Activated T-helper 9 cell treated with anti-CD3 and anti-CD28 coated beads, Interleukin-2, amount 50 U/mL, for 16 hours (primary cell): Measurements from ENCODE around the gene THG1L.

Experiments used
- DNase-seq: peaks from one replicate; pipeline ENCODE4 v3.0.0-alpha.2; 2020; ENCODE audit warnings: low read depth

The THG1L gene

DNA sequence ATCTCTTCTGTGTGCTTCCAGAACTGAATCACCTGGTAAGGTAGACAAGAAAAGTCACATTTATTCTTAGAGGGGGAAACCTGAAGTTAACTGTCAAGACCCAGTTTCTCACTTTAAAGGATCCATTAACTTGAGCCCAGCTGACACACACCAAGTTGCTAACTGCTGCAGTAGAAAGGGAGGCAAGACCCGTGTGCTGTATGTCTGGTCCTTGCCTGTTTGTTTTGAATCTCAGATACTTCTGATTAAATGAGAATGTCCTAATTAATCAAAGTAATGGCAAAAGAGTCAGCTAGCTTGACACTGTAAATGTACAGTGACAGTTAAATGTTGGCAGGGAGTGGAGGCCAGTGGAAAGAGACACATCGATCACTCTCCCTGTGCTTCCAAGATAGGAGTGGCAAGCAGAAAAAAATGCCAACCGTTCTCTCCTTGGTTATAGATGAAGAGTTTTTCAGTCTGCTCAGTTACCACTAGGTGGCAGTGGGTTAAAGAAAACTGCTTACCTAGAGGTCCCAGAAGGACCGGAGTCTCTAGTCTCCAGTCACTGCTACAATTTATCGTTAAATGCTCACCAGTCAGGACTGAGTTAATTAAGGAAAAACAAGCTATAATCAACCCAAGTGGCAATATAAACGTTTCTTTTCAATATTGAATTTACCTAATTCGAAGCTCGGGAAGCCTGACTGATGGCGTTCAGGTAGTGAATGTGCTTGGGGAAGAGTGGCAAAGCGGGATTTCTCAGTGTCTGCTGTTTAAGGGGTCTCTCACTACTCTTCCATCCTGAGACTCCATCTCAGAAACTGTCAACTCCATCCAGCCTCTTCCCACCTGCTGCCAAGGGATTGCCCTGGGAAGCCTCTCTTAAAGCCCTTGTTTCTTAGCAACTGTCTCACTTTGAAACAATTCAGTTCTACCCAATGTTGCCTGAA lies 30.7 kb downstream of the THG1L start:
- DNase-seq, result no peak

- DNase-seq, result no peak
Observed at GRCh38 chr5:157764531-157764930, 33.3 kb downstream of the THG1L start.

DNA sequence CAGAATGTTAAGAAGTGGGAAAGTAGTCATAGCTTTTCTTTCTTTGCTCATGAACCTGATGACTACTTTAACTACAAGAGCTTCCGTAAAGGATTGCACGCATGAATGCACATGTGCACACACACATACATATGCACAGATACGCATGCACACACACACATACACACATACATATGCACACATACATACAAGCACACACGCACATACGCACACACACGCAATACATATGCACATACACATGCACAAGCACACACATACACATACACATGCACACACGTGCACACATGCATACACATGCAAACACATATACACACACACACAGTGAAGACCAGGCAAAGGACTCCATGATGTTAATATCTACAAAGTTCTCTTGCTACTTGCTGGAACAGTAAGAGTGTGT lies 35.2 kb downstream of the THG1L start:
- no peak for DNase-seq

GRCh38 chr5:157766902-157767301 lies 35.7 kb downstream of the THG1L start:
- DNase-seq, result no peak

DNA sequence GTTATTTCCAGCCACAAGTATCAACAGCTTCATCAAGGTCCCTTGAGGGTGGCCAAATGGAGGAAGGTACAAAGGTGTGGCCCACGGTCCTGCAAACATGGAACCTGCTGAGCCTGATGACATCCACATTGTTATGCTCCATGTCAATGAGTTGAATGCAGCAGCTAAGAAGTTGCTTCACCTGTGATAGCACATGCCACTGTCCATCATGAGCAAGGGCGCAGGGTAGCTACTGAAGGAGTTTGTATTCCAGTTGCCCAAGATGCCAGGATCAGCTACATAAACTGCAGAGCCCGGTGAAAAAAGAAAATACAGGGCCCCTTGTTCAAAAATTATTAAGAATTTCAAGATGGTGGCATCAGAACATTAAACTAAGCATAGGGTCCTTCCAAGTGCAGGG lies 36.5 kb downstream of the THG1L start:
- no peak for DNase-seq

DNA sequence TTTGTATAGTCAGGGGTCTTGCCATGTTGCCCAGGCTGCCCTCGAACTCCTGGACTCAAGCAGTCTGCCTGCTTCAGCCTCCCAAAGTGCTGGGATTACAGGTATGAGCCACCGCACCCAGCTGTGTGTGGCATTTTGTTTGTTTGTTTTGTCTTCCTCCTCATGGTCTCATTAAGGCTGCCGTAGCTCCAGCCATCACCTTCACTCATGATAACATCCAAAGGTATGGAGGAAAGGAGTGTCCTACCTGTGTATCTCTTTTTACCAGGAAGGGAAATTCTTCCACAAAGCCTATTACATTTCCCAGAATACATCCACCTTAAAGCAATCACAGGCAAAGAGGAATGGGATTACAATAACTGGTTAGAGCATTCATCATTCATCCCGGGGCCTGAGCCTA lies 39.4 kb downstream of the THG1L start:
- DNase-seq, result no peak

GRCh38 chr5:157772127-157772526 lies 40.9 kb downstream of the THG1L start:
- no peak for DNase-seq

GRCh38 chr5:157778121-157778805 lies 47.0 kb downstream of the THG1L start:
- no peak for DNase-seq

- DNase-seq, result no peak
Observed at GRCh38 chr5:157779221-157779620, 48.0 kb downstream of the THG1L start.

GRCh38 chr5:157785801-157786200 lies 54.6 kb downstream of the THG1L start:
- no peak for DNase-seq
